Prostate gland (tissue), 2 donors: ENCODE results near the gene PHC2. TPM values are rescaled to one million over a fixed set of nuclear protein-coding genes. Genes with fewer than 3 reads are reported as not detected.

Source experiments
- DNase-seq: peaks from one replicate; pipeline ENCODE4 v3.0.0-alpha.2; 2019; ENCODE audit warnings: low spot score
- H3K27ac ChIP-seq, 2 donors: fragments of 200-600 bp; sonication (generic); 2 replicates each; pipeline ENCODE4 v1.5.1; 2017 to 2019
- H3K27me3 ChIP-seq: fragments of 200-600 bp; sonication (generic); replicated peaks from 2 replicates; pipeline ENCODE4 v1.5.1; 2019; ENCODE audit not compliant: insufficient read depth
- H3K36me3 ChIP-seq, 2 donors: fragments of 200-600 bp; sonication (generic); 1 replicate in 1 of 2; 2 replicates in 1 of 2; pipeline versions ENCODE4 v1.5.1 to v1.8.1; 2017 to 2019
- H3K4me1 ChIP-seq: fragments of 200-600 bp; sonication (generic); replicated peaks from 2 replicates; pipeline ENCODE4 v1.5.1; 2019
- H3K4me3 ChIP-seq, 2 donors: fragments of 200-600 bp; sonication (generic); 2 replicates each; pipeline ENCODE4 v1.5.1; 2017 to 2019
- H3K9me3 ChIP-seq: fragments of 200-600 bp; sonication (generic); 2 replicates; pipeline ENCODE4 v1.5.1; 2017
- POLR2A ChIP-seq: fragments of 450-650 bp; IDR thresholded peaks from one replicate; pipeline ENCODE4 v1.6.1; 2016; ENCODE audit warnings: antibody characterized with exemption, mild to moderate bottlenecking
- POLR2AphosphoS5 ChIP-seq: sonication (generic); formaldehyde crosslinking; IDR thresholded peaks from one replicate; pipeline ENCODE4 v1.6.1; 2017; ENCODE audit warnings: antibody characterized with exemption
- WGBS: methylation state at CpG from one replicate; pipeline ENCODE4 v1.1.5; 2018; 5-methylcytosine and 5-hydroxymethylcytosine counted together
- intact Hi-C: fragments of 100-400 bp; cut with DNase I; formaldehyde crosslinking; loops from one replicate; pipeline ENCODE4 v1.14.2; 2022
- total RNA-seq, 2 donors: library from RNA; depleted of rRNA; stranded (reverse); fragments of >200 nt; gene quantifications; one replicate each; pipeline ENCODE4 v1.1.0, GENCODE V29; 2016
- TF ChIP-seq, protein P1 (sequence below), 4 experiments: fragments of 200-600 bp in 2 of 4; fragments of 450-650 bp in 2 of 4; sonication (generic) in 2 of 4; IDR thresholded peaks; 1 replicate in 3 of 4; 2 replicates in 1 of 4; pipeline ENCODE4 v1.5.1; 2016 to 2019; ENCODE audit warnings: antibody characterized with exemption in 4 of 4, mild to moderate bottlenecking in 2 of 4, moderate library complexity in 2 of 4

Gene PHC2
- total RNA-seq, 2 donors from 2014 or later: 75.0 to 131 TPM

DNA sequence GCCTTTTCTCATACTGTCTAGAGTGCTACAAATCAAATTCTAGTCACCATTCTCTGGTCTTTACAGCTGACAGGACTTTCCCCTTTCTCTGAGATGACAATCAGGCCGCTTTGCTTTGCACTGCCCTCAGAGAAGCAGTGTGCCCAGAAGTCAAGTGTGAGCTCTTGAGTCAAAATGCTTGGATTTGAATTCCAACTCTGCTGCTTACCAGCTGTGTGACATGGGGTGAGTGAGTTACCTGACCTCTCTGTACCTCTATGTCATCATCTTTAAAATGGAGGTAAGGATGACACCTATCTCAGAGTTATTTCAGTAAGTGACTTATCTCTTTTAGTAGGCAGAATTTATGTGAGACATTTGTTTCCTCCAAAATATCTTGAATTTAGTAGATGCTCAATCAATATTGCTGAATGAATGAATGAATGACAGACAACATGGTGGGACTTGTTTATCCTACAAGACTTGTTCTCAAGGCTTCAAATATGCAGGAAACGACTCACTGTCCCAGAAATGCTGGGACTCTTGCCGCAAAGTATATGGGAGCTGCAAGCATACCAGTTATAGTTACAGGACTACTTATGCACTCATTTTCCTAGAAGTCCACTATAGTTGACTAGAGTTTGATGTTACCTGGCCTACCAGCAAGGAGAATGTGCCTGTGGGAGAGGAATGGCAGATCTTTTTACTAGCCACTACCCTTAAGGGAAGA, 71.9 kb downstream of the PHC2 start:
- intact Hi-C loops: no loop called here
- Histone ChIP-seq H3K4me1 (no peaks in the 10 kb centered on the region), H3K27me3 (no peaks in the 10 kb centered on the region), H3K9me3 (no peaks in the 10 kb centered on the region), H3K4me3 (no peak overlapping the region), H3K36me3 (no peaks in the 10 kb centered on the region), H3K27ac (no peak overlapping the region)
- TF ChIP-seq, protein P1, sequence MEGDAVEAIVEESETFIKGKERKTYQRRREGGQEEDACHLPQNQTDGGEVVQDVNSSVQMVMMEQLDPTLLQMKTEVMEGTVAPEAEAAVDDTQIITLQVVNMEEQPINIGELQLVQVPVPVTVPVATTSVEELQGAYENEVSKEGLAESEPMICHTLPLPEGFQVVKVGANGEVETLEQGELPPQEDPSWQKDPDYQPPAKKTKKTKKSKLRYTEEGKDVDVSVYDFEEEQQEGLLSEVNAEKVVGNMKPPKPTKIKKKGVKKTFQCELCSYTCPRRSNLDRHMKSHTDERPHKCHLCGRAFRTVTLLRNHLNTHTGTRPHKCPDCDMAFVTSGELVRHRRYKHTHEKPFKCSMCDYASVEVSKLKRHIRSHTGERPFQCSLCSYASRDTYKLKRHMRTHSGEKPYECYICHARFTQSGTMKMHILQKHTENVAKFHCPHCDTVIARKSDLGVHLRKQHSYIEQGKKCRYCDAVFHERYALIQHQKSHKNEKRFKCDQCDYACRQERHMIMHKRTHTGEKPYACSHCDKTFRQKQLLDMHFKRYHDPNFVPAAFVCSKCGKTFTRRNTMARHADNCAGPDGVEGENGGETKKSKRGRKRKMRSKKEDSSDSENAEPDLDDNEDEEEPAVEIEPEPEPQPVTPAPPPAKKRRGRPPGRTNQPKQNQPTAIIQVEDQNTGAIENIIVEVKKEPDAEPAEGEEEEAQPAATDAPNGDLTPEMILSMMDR (IDR thresholded peaks at IDR 0.05): no peak
- TF ChIP-seq POLR2AphosphoS5 (no peak), POLR2A (no peak)
- WGBS: 87% methylated on average over 3 of the region's 3 CpGs
- DNase-seq: no peak

DNA sequence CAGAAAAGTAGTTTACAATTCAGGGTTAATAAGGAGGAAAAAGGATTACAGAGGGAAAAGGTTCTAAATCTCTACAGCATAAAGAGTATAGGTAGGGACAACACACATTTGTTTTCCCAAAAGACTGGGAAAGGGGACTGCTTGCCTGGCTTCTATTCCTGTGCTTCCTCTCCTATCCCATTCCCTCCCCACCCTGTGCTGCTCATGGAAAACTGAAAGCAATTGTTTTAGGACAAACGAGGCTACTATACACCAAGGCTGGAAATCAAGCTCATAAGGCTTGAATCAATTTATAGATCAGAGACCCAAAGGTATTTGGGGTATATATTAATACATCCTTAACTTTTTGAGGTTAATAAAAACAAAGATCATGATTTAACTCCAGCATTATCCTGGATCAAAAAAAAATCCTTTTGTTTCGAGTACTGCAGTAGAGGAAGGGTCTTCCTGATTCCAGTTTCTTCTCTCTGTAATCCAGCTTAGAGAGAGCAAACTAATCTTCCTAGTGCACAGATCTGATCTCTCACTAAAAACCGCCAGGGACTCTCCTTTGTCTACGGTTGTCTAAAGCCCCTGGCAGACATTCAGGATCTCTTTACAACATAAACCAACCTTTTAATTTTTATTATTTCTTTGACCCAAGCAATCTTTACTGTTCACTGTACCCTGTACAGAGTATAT, 72.6 kb downstream of the PHC2 start:
- Histone ChIP-seq H3K4me3 (no peak overlapping the region), H3K36me3 (no peaks in the 10 kb centered on the region), H3K27ac (no peak overlapping the region), H3K27me3 (no peaks in the 10 kb centered on the region), H3K9me3 (no peaks in the 10 kb centered on the region), H3K4me1 (no peaks in the 10 kb centered on the region)
- intact Hi-C loops: no loop called here
- WGBS: 21% methylated on average over 4 of the region's 4 CpGs
- no peak for DNase-seq
- no peak for TF ChIP-seq POLR2AphosphoS5
- TF ChIP-seq POLR2A: no peak
- TF ChIP-seq, protein P1 (IDR thresholded peaks at IDR 0.05): no peak

DNA sequence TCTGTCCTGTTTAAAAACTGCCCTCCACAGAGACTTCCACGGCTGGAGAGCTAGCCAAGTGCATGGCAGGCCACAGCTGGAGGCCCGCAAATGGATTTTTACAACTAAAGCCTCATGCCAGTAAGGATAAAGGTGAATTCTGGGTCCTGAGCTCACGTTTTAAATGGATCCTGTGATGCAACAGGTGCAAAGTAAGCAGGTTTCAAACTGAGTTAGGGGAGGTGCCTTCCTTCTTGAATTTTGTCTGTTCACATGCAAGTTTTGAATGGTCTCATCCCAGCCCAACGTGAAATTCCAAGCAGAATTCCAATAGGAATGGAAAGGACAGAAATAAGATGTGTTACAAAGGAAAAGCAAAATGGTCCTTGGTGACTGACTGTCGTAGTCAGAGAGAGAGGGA, 73.8 kb downstream of the PHC2 start:
- Histone ChIP-seq H3K27me3 (no peaks in the 10 kb centered on the region), H3K27ac (no peak overlapping the region), H3K4me1 (no peaks in the 10 kb centered on the region), H3K9me3 (no peaks in the 10 kb centered on the region), H3K4me3 (no peak overlapping the region), H3K36me3 (no peaks in the 10 kb centered on the region)
- DNase-seq: no peak
- intact Hi-C loops: no loop called here
- WGBS: 86% methylated on average over 5 of the region's 5 CpGs
- TF ChIP-seq POLR2A: no peak

DNA sequence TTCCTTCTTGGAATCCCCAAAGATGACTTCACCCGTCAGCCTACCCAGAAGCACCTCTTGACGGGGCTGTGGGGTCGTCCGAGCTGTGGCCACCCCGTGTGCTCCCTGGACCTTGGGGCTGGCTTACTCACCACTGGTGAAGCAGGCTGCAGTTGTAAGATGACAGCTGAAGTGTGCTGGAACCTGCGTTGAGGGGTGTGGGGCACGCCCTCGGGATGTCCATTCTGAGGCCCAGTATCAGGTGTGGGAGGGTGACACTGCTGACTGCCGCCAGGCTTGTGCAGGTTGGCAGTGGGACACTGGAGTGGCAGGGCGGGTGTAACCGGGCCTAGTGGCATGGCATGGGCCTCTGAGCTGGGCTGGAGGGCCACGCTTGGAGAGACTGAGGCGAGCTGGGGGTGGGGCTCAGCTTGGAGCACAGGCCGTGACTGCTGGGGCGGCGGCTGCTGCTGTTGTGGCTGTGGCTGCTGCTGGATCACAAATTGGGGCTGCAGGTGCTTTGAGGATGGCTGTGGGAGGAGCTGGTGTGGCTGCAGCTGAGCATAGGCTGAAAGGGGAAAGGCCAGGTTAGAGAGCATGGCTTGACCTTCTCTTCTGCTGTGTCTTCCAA, 76.1 kb downstream of the PHC2 start:
- no peak overlapping the region for H3K4me3 ChIP-seq
- no peaks in the 10 kb centered on the region for H3K36me3 ChIP-seq
- intact Hi-C loops: no loop called here
- no peaks in the 10 kb centered on the region for H3K27me3 ChIP-seq
- H3K27ac ChIP-seq: no peak overlapping the region
- 92% methylated on average over 16 of the region's 16 CpGs for WGBS
- TF ChIP-seq POLR2AphosphoS5: no peak
- TF ChIP-seq, protein P1 (IDR thresholded peaks at IDR 0.05): no peak
- no peak for TF ChIP-seq POLR2A
- DNase-seq: no peak
- peaks cover 2% of the 10 kb centered on the region for H3K4me1 ChIP-seq
- H3K9me3 ChIP-seq: no peaks in the 10 kb centered on the region

DNA sequence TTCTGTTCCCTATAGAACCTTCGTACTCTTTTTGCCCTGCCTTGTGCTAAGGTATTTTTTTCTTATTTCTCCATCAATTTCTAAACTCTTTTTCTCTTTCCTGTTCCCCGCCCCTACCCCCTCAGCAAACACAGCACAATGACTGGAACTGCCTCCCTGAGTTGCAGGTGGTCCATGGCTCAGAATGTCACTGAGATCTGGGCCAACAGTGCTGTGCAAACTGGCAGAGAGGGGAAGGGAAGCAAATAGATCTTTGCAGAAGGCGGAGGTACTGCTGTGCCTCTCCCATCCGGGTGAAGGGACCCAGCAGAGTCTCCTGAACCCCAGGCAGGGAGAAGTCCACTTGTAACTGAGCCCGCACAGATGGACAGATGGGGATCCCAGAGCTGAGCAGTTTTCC, 77.4 kb downstream of the PHC2 start:
- Histone ChIP-seq H3K9me3 (no peaks in the 10 kb centered on the region), H3K27ac (no peak overlapping the region), H3K36me3 (no peaks in the 10 kb centered on the region), H3K4me3 (no peak overlapping the region), H3K27me3 (no peaks in the 10 kb centered on the region), H3K4me1 (peaks cover 2% of the 10 kb centered on the region)
- WGBS: 69% methylated on average over 5 of the region's 5 CpGs
- DNase-seq: no peak
- intact Hi-C loops: no loop called here
- TF ChIP-seq, protein P1 (IDR thresholded peaks at IDR 0.05): no peak
- no peak for TF ChIP-seq POLR2A
- no peak for TF ChIP-seq POLR2AphosphoS5
